Suppressor macrophage treated with lipopolysaccharide for 4 hours (primary cell): ENCODE measurements around the gene SH2D7.

Source experiments
- DNase-seq: peaks from one replicate; pipeline ENCODE4 v3.0.0-alpha.2; 2020

SH2D7 gene

GRCh38 chr15:78104566-78105475 lies 12.5 kb downstream of the SH2D7 start:
- DNase-seq = no peak

GRCh38 chr15:78105476-78106241 lies 13.3 kb downstream of the SH2D7 start:
- no peak for DNase-seq

GRCh38 chr15:78107471-78107870 lies 15.1 kb downstream of the SH2D7 start:
- no peak for DNase-seq

- DNase-seq = peak; percentile 95
Observed at GRCh38 chr15:78108300-78109084, 16.1 kb downstream of the SH2D7 start.

GRCh38 chr15:78109156-78109555 lies 16.8 kb downstream of the SH2D7 start:
- no peak for DNase-seq

GRCh38 chr15:78110096-78110495 lies 17.7 kb downstream of the SH2D7 start:
- DNase-seq = no peak

GRCh38 chr15:78110916-78111475 lies 18.6 kb downstream of the SH2D7 start:
- no peak for DNase-seq

- DNase-seq = no peak
Observed at GRCh38 chr15:78111788-78112187, 19.4 kb downstream of the SH2D7 start.

- DNase-seq = no peak
Observed at GRCh38 chr15:78112551-78112950, 20.2 kb downstream of the SH2D7 start.

- DNase-seq = no peak
Observed at GRCh38 chr15:78120523-78120922, 28.2 kb downstream of the SH2D7 start.

GRCh38 chr15:78125267-78125666 lies 32.9 kb downstream of the SH2D7 start:
- no peak for DNase-seq

GRCh38 chr15:78127882-78128281 lies 35.5 kb downstream of the SH2D7 start:
- DNase-seq = no peak

GRCh38 chr15:78129077-78129750 lies 36.9 kb downstream of the SH2D7 start:
- no peak for DNase-seq

- no peak for DNase-seq
Observed at GRCh38 chr15:78129751-78130287, 37.5 kb downstream of the SH2D7 start.

- no peak for DNase-seq
Observed at GRCh38 chr15:78130466-78131294, 38.3 kb downstream of the SH2D7 start.

GRCh38 chr15:78131295-78132061 lies 39.1 kb downstream of the SH2D7 start, which contains the start of gene CIB2:
CIB2 (minus strand) TSS chr15:78131445; CDS start chr15:78131215, 230 bp downstream.
- DNase-seq = peak; percentile 83

GRCh38 chr15:78133801-78134200 lies 41.4 kb downstream of the SH2D7 start:
- DNase-seq = no peak

- no peak for DNase-seq
Observed at GRCh38 chr15:78139578-78139977, 47.2 kb downstream of the SH2D7 start.

GRCh38 chr15:78140292-78140691 lies 47.9 kb downstream of the SH2D7 start:
- no peak for DNase-seq

- no peak for DNase-seq
Observed at GRCh38 chr15:78142332-78142731, 50.0 kb downstream of the SH2D7 start.
